K562 (cell line): ENCODE measurements around the gene EIF1AY. TPM values are rescaled to one million over a fixed set of nuclear protein-coding genes. Genes with fewer than 3 reads are reported as not detected.
"Not testable (repeated sequence)": the region's sequence is repeated elsewhere in the genome, so short reads cannot be mapped to it uniquely, and the experiment has no call there.

Experiments used
- ATAC-seq: fragments of 200-7000 bp; cut with Tn5 transposase; 3 replicates; pipeline ENCODE4 v1.9.1; 2020; ENCODE audit warnings: moderate library complexity
- BruUV-seq: library from RNA; stranded (reverse); fragments of 400-500 nt; replicated peaks from 2 replicates; lab custom pipeline; 2021; lab: Mats Ljungman, UMichigan
- CTCF ChIA-PET: fragments of 300-600 bp; formaldehyde crosslinking; extraction: SDS; loops from one replicate; lab custom pipeline; 2021; ENCODE audit warnings: low intra/inter-chr PET ratio; lab: Yijun Ruan, JAX
- POLR2A ChIA-PET: fragments of 300-600, 350-650 bp; sonication (Branson Sonifier 250); formaldehyde crosslinking; extraction: SDS; loops from one replicate; lab custom pipeline; 2021; ENCODE audit warnings: antibody characterized with exemption, inconsistent platforms; lab: Yijun Ruan, JAX
- DNase-seq, 4 experiments: peaks; one replicate each; pipeline versions ENCODE4 v3.0.0 to v3.0.0-alpha.2; 2011 to 2018; ENCODE audit warnings: low spot score in 3 of 4, mixed read lengths in 3 of 4; ENCODE audit errors: extremely low read depth in 1 of 4
- FAIRE-seq: peaks from 2 replicates; lab custom pipeline; 2011; peaks lifted over from hg19 to GRCh38; lab: Jason Lieb, UNC
- H2AFZ ChIP-seq: 2 replicates; pipeline ENCODE4 v1.6.0; 2011; ENCODE audit warnings: low read depth, low read length, control low read depth, inconsistent platforms
- H3K27ac ChIP-seq: fragments of 200-600 bp; 3 replicates; pipeline ENCODE4 v1.8.0; 2011; ENCODE audit warnings: low read depth, mild to moderate bottlenecking, control low read depth, inconsistent platforms, low read length, moderate library complexity, mixed read lengths; ENCODE audit errors: extremely low read depth
- H3K27me3 ChIP-seq, 2 experiments: fragments of 300-600 bp in 1 of 2; 2 replicates in 1 of 2; 3 replicates in 1 of 2; pipeline versions ENCODE4 v1.6.0 to v1.8.0; 2011; ENCODE audit warnings: inconsistent platforms in 2 of 2, low read length in 2 of 2, mild to moderate bottlenecking in 1 of 2, mixed read lengths in 1 of 2, moderate library complexity in 1 of 2; ENCODE audit not compliant: control insufficient read depth in 2 of 2, insufficient read depth in 2 of 2
- H3K36me3 ChIP-seq: fragments of 300-600 bp; 3 replicates; pipeline ENCODE4 v1.8.0; 2011; ENCODE audit warnings: mild to moderate bottlenecking, low read length, inconsistent platforms; ENCODE audit not compliant: control insufficient read depth, insufficient read depth
- H3K4me1 ChIP-seq, 2 experiments: fragments of 200-600 bp in 1 of 2; replicated peaks in 1 of 2; 2 replicates in 1 of 2; 3 replicates in 1 of 2; pipeline versions ENCODE4 v1.5.1 to v1.8.0; 2011; ENCODE audit warnings: inconsistent platforms in 2 of 2, low read length in 2 of 2, mild to moderate bottlenecking in 1 of 2, mixed read lengths in 1 of 2, moderate library complexity in 1 of 2; ENCODE audit not compliant: control insufficient read depth in 2 of 2, insufficient read depth in 2 of 2
- H3K4me2 ChIP-seq: 2 replicates; pipeline ENCODE4 v1.6.1; 2011; ENCODE audit warnings: low read length, control low read depth, inconsistent platforms, mixed read lengths; ENCODE audit not compliant: insufficient read depth
- H3K4me3 ChIP-seq: fragments of 200-600 bp; sonication (generic), shearing (Covaris generic); 2 replicates; pipeline ENCODE4 v1.5.1; 2016; ENCODE audit warnings: control low read depth, inconsistent platforms
- H3K79me2 ChIP-seq: fragments of 200-600 bp; 3 replicates; pipeline ENCODE4 v1.8.0; 2011; ENCODE audit warnings: low read length, inconsistent platforms; ENCODE audit not compliant: control insufficient read depth, insufficient read depth
- H3K9ac ChIP-seq, 2 experiments: 2 replicates each; pipeline versions ENCODE4 v1.6.0 to v1.6.1; 2011; ENCODE audit warnings: low read depth in 2 of 2, low read length in 2 of 2, control low read depth in 1 of 2, inconsistent platforms in 1 of 2, mild to moderate bottlenecking in 1 of 2, mixed read lengths in 1 of 2; ENCODE audit not compliant: insufficient read depth in 1 of 2
- H3K9me1 ChIP-seq: one replicate; pipeline ENCODE4 v1.6.0; 2011; ENCODE audit warnings: inconsistent platforms, mild to moderate bottlenecking, low read length, moderate library complexity; ENCODE audit not compliant: control insufficient read depth, insufficient read depth
- H3K9me3 ChIP-seq: replicated peaks from 2 replicates; pipeline ENCODE4 v1.5.1; 2011; ENCODE audit warnings: low read depth, low read length, inconsistent platforms; ENCODE audit not compliant: control insufficient read depth, insufficient read depth
- H4K20me1 ChIP-seq: replicated peaks from 2 replicates; pipeline ENCODE4 v1.6.1; 2011; ENCODE audit warnings: low read length, inconsistent platforms, mixed read lengths; ENCODE audit not compliant: control insufficient read depth, insufficient read depth
- EWSR1 ChIP-seq: fragments of 450-650 bp; IDR thresholded peaks from 2 replicates; pipeline ENCODE4 v1.6.1; 2018; ENCODE audit warnings: borderline replicate concordance, mild to moderate bottlenecking, low read depth, moderate library complexity; ENCODE audit not compliant: partially characterized antibody
- PRPF4 ChIP-seq: fragments of 200-400 bp; formaldehyde crosslinking; IDR thresholded peaks from one replicate; pipeline ENCODE4 v1.6.1; 2017; ENCODE audit warnings: low read length, low read depth, mild to moderate bottlenecking; ENCODE audit not compliant: insufficient read depth, poor library complexity, severe bottlenecking
- RBM14 ChIP-seq: fragments of 200-400 bp; formaldehyde crosslinking; IDR thresholded peaks from 2 replicates; pipeline ENCODE4 v1.6.1; 2018; ENCODE audit warnings: low read depth, mild to moderate bottlenecking, low read length, moderate library complexity, borderline replicate concordance; ENCODE audit not compliant: insufficient read depth
- RBM15 ChIP-seq: fragments of 200-400 bp; formaldehyde crosslinking; IDR thresholded peaks from 2 replicates; pipeline ENCODE4 v1.6.1; 2018; ENCODE audit warnings: mild to moderate bottlenecking, low read length, moderate library complexity; ENCODE audit not compliant: insufficient read depth
- SAFB ChIP-seq: fragments of 200-400 bp; formaldehyde crosslinking; IDR thresholded peaks from 2 replicates; pipeline ENCODE4 v1.6.1; 2017; ENCODE audit warnings: low read depth, low read length, borderline replicate concordance
- ZNF143 ChIP-seq: sonication (generic); formaldehyde crosslinking; IDR thresholded peaks from 2 replicates; pipeline ENCODE4 v1.9.0; 2022; ENCODE audit warnings: mild to moderate bottlenecking, missing genetic modification reagents
- WGBS: fragments of 100-300 bp; shearing (Covaris generic); methylation state at CpG from one replicate; pipeline ENCODE4 v1.1.6; 2016; ENCODE audit warnings: low coverage, mixed read lengths; ENCODE audit not compliant: insufficient coverage; ENCODE audit errors: missing lambda C conversion rate; 5-methylcytosine and 5-hydroxymethylcytosine counted together
- in situ Hi-C: fragments of 300-500 bp; cut with MboI; formaldehyde crosslinking; loops from 4 replicates; pipeline ENCODE4 v1.15.0; 2018; ENCODE audit warnings: inconsistent platforms, mixed read lengths
- intact Hi-C: fragments of 100-400 bp; cut with micrococcal nuclease; formaldehyde crosslinking; loops from 2 replicates; pipeline ENCODE4 v1.14.2; 2022
- polyA plus RNA-seq, 8 experiments: library from polyadenylated mRNA; depleted of rRNA in 4 of 8; stranded (reverse) in 5 of 8; unstranded in 3 of 8; fragments of >200 nt; fragmentation: Nextera tagmentation in 2 of 8; fragmentation: Illumina TruSeq in 1 of 8; extraction: Ambion mirVana in 2 of 8; extraction: Trizol in 1 of 8; gene quantifications; 2 replicates each; pipeline versions ENCODE4 v1.2.1 to v1.2.3, GENCODE V29; 2011 to 2014; ENCODE audit warnings: inconsistent platforms in 1 of 8, missing spikeins in 1 of 8
- total RNA-seq, 7 experiments: library from RNA; depleted of rRNA in 6 of 7; stranded (reverse); fragments of >200 nt in 6 of 7; fragmentation: Illumina TruSeq in 2 of 7; extraction: Trizol in 2 of 7; gene quantifications; 2 replicates each; pipeline versions ENCODE4 v1.2.1 to v1.2.3, GENCODE V29; 2011 to 2021; ENCODE audit warnings: low replicate concordance in 1 of 7

EIF1AY gene
- total and polyA plus RNA-seq, 9 of the 15 experiments (the other 6 are each of a cell fraction or from before 2014, with no cell fraction given): not detected

- TF ChIP-seq RBM15 (no peak), PRPF4 (no peak), ZNF143 (no peak), SAFB (no peak), RBM14 (no peak), EWSR1 (no peak)
Measured at GRCh38 chrY:20551840-20552239, 23.7 kb upstream of the EIF1AY start (continued).

GRCh38 chrY:20552764-20553323, 22.7 kb upstream of the EIF1AY start:
- 20% methylated on average over 1 of the region's 10 CpGs for WGBS
- H3K36me3 ChIP-seq, ATAC-seq, POLR2A ChIA-PET, H3K79me2 ChIP-seq, DNase-seq, BruUV-seq, H3K27me3 ChIP-seq, H3K9ac ChIP-seq, H3K4me1 ChIP-seq, H3K9me1 ChIP-seq, H4K20me1 ChIP-seq, H3K4me3 ChIP-seq, H3K4me2 ChIP-seq, FAIRE-seq, H3K27ac ChIP-seq, H2AFZ ChIP-seq, in situ Hi-C loops, CTCF ChIA-PET, intact Hi-C loops, H3K9me3 ChIP-seq: not testable (repeated sequence)
